GM18526 (cell line): Measurements from ENCODE around the gene USP35.

Source experiments
- POLR2A ChIP-seq: IDR thresholded peaks from 3 replicates; pipeline ENCODE4 v1.6.1; 2011; ENCODE audit not compliant: insufficient read length; ENCODE audit errors: extremely low read depth

USP35 gene

GRCh38 chr11:78201096-78201818 lies 12.5 kb downstream of the USP35 start:
- TF ChIP-seq POLR2A: no peak

- TF ChIP-seq POLR2A: no peak
These were observed 14.0 kb downstream of the USP35 start for GRCh38 chr11:78202733-78203167.

- TF ChIP-seq POLR2A: no peak
These were observed 14.5 kb downstream of the USP35 start for GRCh38 chr11:78203184-78203583.

- TF ChIP-seq POLR2A: no peak
These were observed 16.5 kb downstream of the USP35 start for GRCh38 chr11:78205256-78205655.

GRCh38 chr11:78205691-78206090 lies 17.0 kb downstream of the USP35 start:
- TF ChIP-seq POLR2A: no peak

GRCh38 chr11:78207532-78208256 lies 19.0 kb downstream of the USP35 start:
- no peak for TF ChIP-seq POLR2A

- no peak for TF ChIP-seq POLR2A
These were observed 19.8 kb downstream of the USP35 start for GRCh38 chr11:78208257-78209165.

- no peak for TF ChIP-seq POLR2A
These were observed 20.8 kb downstream of the USP35 start for GRCh38 chr11:78209478-78209877.

- TF ChIP-seq POLR2A: no peak
These were observed 21.4 kb downstream of the USP35 start for GRCh38 chr11:78210000-78210608.

- no peak for TF ChIP-seq POLR2A
These were observed 22.8 kb downstream of the USP35 start for GRCh38 chr11:78211565-78211964.

- TF ChIP-seq POLR2A: no peak
These were observed 24.1 kb downstream of the USP35 start for GRCh38 chr11:78212586-78213371.

GRCh38 chr11:78213526-78214330 lies 25.0 kb downstream of the USP35 start:
- TF ChIP-seq POLR2A: no peak

- no peak for TF ChIP-seq POLR2A
These were observed 25.8 kb downstream of the USP35 start for GRCh38 chr11:78214331-78215194.
